H1 (cell line): ENCODE data around the gene EFCAB3. TPM values are rescaled to one million over a fixed set of nuclear protein-coding genes. Genes with fewer than 3 reads are reported as not detected.
"Not testable (repeated sequence)": the region's sequence is repeated elsewhere in the genome, so short reads cannot be mapped to it uniquely, and the experiment has no call there.

ENCODE experiments used
- CTCF ChIA-PET: fragments of 300-600 bp; sonication (Branson Sonifier 250); formaldehyde crosslinking; loops from one replicate; lab custom pipeline; 2021; ENCODE audit not compliant: partially characterized antibody; lab: Charles Lee
- POLR2A ChIA-PET: fragments of 300-600 bp; sonication (Branson Sonifier 250); formaldehyde crosslinking; loops from one replicate; lab custom pipeline; 2021; ENCODE audit warnings: inconsistent platforms; ENCODE audit not compliant: partially characterized antibody; lab: Charles Lee
- DNase-seq, 2 experiments: peaks; one replicate each; pipeline versions ENCODE4 v3.0.0 to v3.0.0-alpha.2; 2010 to 2022; ENCODE audit warnings: low spot score in 2 of 2, low read depth in 1 of 2, mixed read lengths in 1 of 2
- FAIRE-seq: peaks from 2 replicates; lab custom pipeline; 2011; peaks lifted over from hg19 to GRCh38; lab: Jason Lieb, UNC
- H2AFZ ChIP-seq: 2 replicates; pipeline ENCODE4 v1.8.1; 2012; ENCODE audit warnings: low read length, inconsistent platforms
- H2AK5ac ChIP-seq: 2 replicates; pipeline ENCODE4 v1.6.1; 2013; ENCODE audit warnings: low read depth, low read length
- H2BK120ac ChIP-seq: replicated peaks from 2 replicates; pipeline ENCODE3; 2013; ENCODE audit warnings: low read depth, low read length, inconsistent platforms
- H2BK12ac ChIP-seq: 2 replicates; pipeline ENCODE4 v1.6.1; 2013; ENCODE audit warnings: low read depth, low read length
- H2BK15ac ChIP-seq: 2 replicates; pipeline ENCODE4 v1.6.1; 2013; ENCODE audit warnings: low read length
- H2BK20ac ChIP-seq: 2 replicates; pipeline ENCODE4 v1.6.1; 2013; ENCODE audit warnings: low read length
- H2BK5ac ChIP-seq: 2 replicates; pipeline ENCODE4 v1.6.1; 2013; ENCODE audit warnings: low read depth, low read length
- H3K14ac ChIP-seq: 2 replicates; pipeline ENCODE4 v1.6.1; 2013; ENCODE audit warnings: inconsistent platforms; ENCODE audit not compliant: insufficient read length
- H3K18ac ChIP-seq: 2 replicates; pipeline ENCODE4 v1.6.1; 2013; ENCODE audit warnings: low read length; ENCODE audit errors: extremely low read depth
- H3K23ac ChIP-seq: 2 replicates; pipeline ENCODE4 v1.6.1; 2013; ENCODE audit warnings: inconsistent platforms; ENCODE audit not compliant: insufficient read length
- H3K23me2 ChIP-seq: 2 replicates; pipeline ENCODE4 v1.6.1; 2013; ENCODE audit warnings: low read depth, low read length
- H3K27ac ChIP-seq: 2 replicates; pipeline ENCODE4 v1.6.1; 2011; ENCODE audit warnings: low read depth, low read length, inconsistent platforms
- H3K27me3 ChIP-seq, 4 experiments: replicated peaks in 1 of 4; 1 replicate in 1 of 4; 2 replicates in 3 of 4; pipeline versions ENCODE4 v1.6.1 to v1.8.1; 2011 to 2013; ENCODE audit warnings: low read length in 3 of 4, mild to moderate bottlenecking in 3 of 4, inconsistent platforms in 2 of 4, mixed read lengths in 2 of 4, moderate library complexity in 1 of 4; ENCODE audit not compliant: control insufficient read depth in 3 of 4, insufficient read depth in 3 of 4; ENCODE audit errors: extremely low read depth in 1 of 4
- H3K36me3 ChIP-seq, 4 experiments: 2 replicates each; pipeline versions ENCODE4 v1.6.1 to v1.8.1; 2011 to 2013; ENCODE audit warnings: mild to moderate bottlenecking in 4 of 4, low read length in 3 of 4, moderate library complexity in 2 of 4, control low read depth in 1 of 4, inconsistent platforms in 1 of 4; ENCODE audit not compliant: insufficient read depth in 4 of 4, control insufficient read depth in 2 of 4
- H3K4ac ChIP-seq: replicated peaks from 2 replicates; pipeline ENCODE3; 2013; ENCODE audit warnings: low read length, low read depth, mixed read lengths, inconsistent platforms; ENCODE audit not compliant: insufficient read length
- H3K4me1 ChIP-seq, 4 experiments: replicated peaks in 1 of 4; 1 replicate in 1 of 4; 2 replicates in 3 of 4; pipeline versions ENCODE4 v1.6.1 to v1.8.1; 2011 to 2013; ENCODE audit warnings: low read length in 3 of 4, inconsistent platforms in 2 of 4, mixed read lengths in 1 of 4; ENCODE audit not compliant: insufficient read depth in 4 of 4, control insufficient read depth in 3 of 4
- H3K4me2 ChIP-seq, 2 experiments: 2 replicates each; pipeline versions ENCODE4 v1.6.1 to v1.8.1; 2011 to 2013; ENCODE audit warnings: low read depth in 2 of 2, low read length in 2 of 2, control low read depth in 1 of 2, inconsistent platforms in 1 of 2, mild to moderate bottlenecking in 1 of 2; ENCODE audit not compliant: insufficient read depth in 1 of 2
- H3K4me3 ChIP-seq, 4 experiments: fragments of 200-600, 300-600 bp in 1 of 4; sonication (generic), shearing (Covaris generic), sonication (Bioruptor Twin) in 1 of 4; 2 replicates each; pipeline versions ENCODE4 v1.5.1 to v1.8.1; 2011 to 2016; ENCODE audit warnings: low read length in 4 of 4, low read depth in 3 of 4, control low read depth in 2 of 4, inconsistent platforms in 2 of 4, mild to moderate bottlenecking in 2 of 4, mixed read lengths in 1 of 4, moderate library complexity in 1 of 4; ENCODE audit not compliant: insufficient read depth in 2 of 4; ENCODE audit errors: extremely low read depth in 1 of 4
- H3K56ac ChIP-seq: replicated peaks from 2 replicates; pipeline ENCODE3; 2013; ENCODE audit warnings: low read depth, mild to moderate bottlenecking, mixed read lengths, low read length, inconsistent platforms; ENCODE audit not compliant: insufficient read length
- H3K79me1 ChIP-seq: 2 replicates; pipeline ENCODE4 v1.6.1; 2013; ENCODE audit warnings: low read depth, low read length, control low read depth
- H3K79me2 ChIP-seq, 2 experiments: 2 replicates each; pipeline versions ENCODE4 v1.6.1 to v1.8.1; 2012 to 2013; ENCODE audit warnings: low read length in 2 of 2, mild to moderate bottlenecking in 2 of 2, inconsistent platforms in 1 of 2; ENCODE audit not compliant: insufficient read depth in 2 of 2, control insufficient read depth in 1 of 2
- H3K9ac ChIP-seq, 4 experiments: replicated peaks in 1 of 4; 1 replicate in 1 of 4; 2 replicates in 3 of 4; pipeline versions ENCODE4 v1.6.1 to v1.8.1; 2011 to 2013; ENCODE audit warnings: low read depth in 3 of 4, low read length in 3 of 4, control low read depth in 2 of 4, mild to moderate bottlenecking in 2 of 4, moderate library complexity in 2 of 4, inconsistent platforms in 1 of 4; ENCODE audit errors: extremely low read depth in 1 of 4
- H3K9me3 ChIP-seq, 2 experiments: 2 replicates each; pipeline versions ENCODE4 v1.6.1 to v1.8.1; 2012 to 2013; ENCODE audit warnings: mild to moderate bottlenecking in 2 of 2, moderate library complexity in 2 of 2, control low read depth in 1 of 2, inconsistent platforms in 1 of 2, low read depth in 1 of 2, low read length in 1 of 2, mixed read lengths in 1 of 2; ENCODE audit not compliant: insufficient read depth in 2 of 2
- H4K20me1 ChIP-seq, 2 experiments: replicated peaks in 1 of 2; 2 replicates each; pipeline versions ENCODE3 to v1.8.1; 2011 to 2013; ENCODE audit warnings: inconsistent platforms in 2 of 2, low read length in 2 of 2, mild to moderate bottlenecking in 1 of 2; ENCODE audit not compliant: insufficient read depth in 2 of 2, control insufficient read depth in 1 of 2
- H4K5ac ChIP-seq: 2 replicates; pipeline ENCODE4 v1.6.1; 2013; ENCODE audit warnings: low read length, low read depth, mixed read lengths, inconsistent platforms; ENCODE audit not compliant: insufficient read length
- H4K8ac ChIP-seq: 2 replicates; pipeline ENCODE4 v1.8.0; 2013; ENCODE audit warnings: mild to moderate bottlenecking, moderate library complexity, low read length, inconsistent platforms; ENCODE audit not compliant: insufficient read depth; ENCODE audit errors: extremely low read depth
- H4K91ac ChIP-seq: replicated peaks from 2 replicates; pipeline ENCODE3; 2013; ENCODE audit warnings: low read length, mixed read lengths, inconsistent platforms; ENCODE audit not compliant: insufficient read length
- WGBS, 2 experiments: shearing (Covaris generic) in 1 of 2; methylation state at CpG; one replicate each; pipeline versions ENCODE4 v1.1.6 to v1.1.7; 2013 to 2015; ENCODE audit warnings: low lambda C conversion rate in 2 of 2, mixed read lengths in 2 of 2, inconsistent platforms in 1 of 2, low coverage in 1 of 2, missing lambda C conversion rate in 1 of 2; ENCODE audit not compliant: insufficient replicate concordance in 2 of 2, insufficient coverage in 1 of 2, insufficient read length in 1 of 2; ENCODE audit errors: extremely low coverage in 1 of 2, missing lambda C conversion rate in 1 of 2; 5-methylcytosine and 5-hydroxymethylcytosine counted together
- polyA plus RNA-seq, 7 experiments: library from polyadenylated mRNA; depleted of rRNA in 3 of 7; stranded (reverse) in 5 of 7; unstranded in 2 of 7; fragments of >200 nt in 5 of 7; fragments of 200-250 nt in 2 of 7; gene quantifications; 1 replicate in 5 of 7; 2 replicates in 1 of 7; 4 replicates in 1 of 7; pipeline versions ENCODE4 v1.2.1 to v1.2.3, GENCODE V29; 2011 to 2013; ENCODE audit warnings: missing spikeins in 2 of 7, mixed read lengths in 2 of 7
- total RNA-seq: library from RNA; stranded (reverse); fragmentation: NEBNext Ultra II Directional; extraction: Animal tissue kit (Norgen Biotek cat#: 25700); gene quantifications from 2 replicates; pipeline ENCODE4 v1.2.1, GENCODE V29; 2021

Gene EFCAB3
- total and polyA plus RNA-seq, 2 of the 8 experiments (the other 6 are each of a cell fraction or from before 2014, with no cell fraction given), result not detected

- H3K56ac ChIP-seq, H2AFZ ChIP-seq, H4K20me1 ChIP-seq, H3K79me1 ChIP-seq, H3K4ac ChIP-seq, H3K4me2 ChIP-seq, H3K9ac ChIP-seq, H3K4me1 ChIP-seq, DNase-seq, H3K18ac ChIP-seq, H2BK15ac ChIP-seq, H3K27ac ChIP-seq, H3K23ac ChIP-seq, POLR2A ChIA-PET, H2BK5ac ChIP-seq, H3K23me2 ChIP-seq, H2AK5ac ChIP-seq, H3K4me3 ChIP-seq, H3K27me3 ChIP-seq, H4K8ac ChIP-seq, FAIRE-seq, H3K14ac ChIP-seq, H2BK12ac ChIP-seq, H3K79me2 ChIP-seq, H4K5ac ChIP-seq, H2BK120ac ChIP-seq, H3K9me3 ChIP-seq, H3K36me3 ChIP-seq, H2BK20ac ChIP-seq, H4K91ac ChIP-seq: not testable (repeated sequence)
- 91% methylated on average over 10 of the region's 10 CpGs; no CpG with 5 or more reads in 1 of the 2 experiments for WGBS, 2 experiments
- CTCF ChIA-PET, result interaction anchor here (0.6 kb wide), 1 partner anchor 978 kb away, joined by 3 read pairs; no protein-coding TSS in a partner anchor
Measured at GRCh38 chr17:62458483-62458882, 78.1 kb downstream of the EFCAB3 start.

GRCh38 chr17:62464422-62464821, 84.1 kb downstream of the EFCAB3 start:
- H3K4me3 ChIP-seq, H3K4me2 ChIP-seq, H3K27ac ChIP-seq, H3K4ac ChIP-seq, H4K8ac ChIP-seq, H2BK12ac ChIP-seq, H2AK5ac ChIP-seq, H3K9me3 ChIP-seq, DNase-seq, H3K23ac ChIP-seq, H4K20me1 ChIP-seq, H3K27me3 ChIP-seq, H3K79me2 ChIP-seq, H3K23me2 ChIP-seq, H2BK120ac ChIP-seq, H3K18ac ChIP-seq, H2BK15ac ChIP-seq, H3K79me1 ChIP-seq, H3K4me1 ChIP-seq, H3K56ac ChIP-seq, H2BK20ac ChIP-seq, POLR2A ChIA-PET, H2AFZ ChIP-seq, H2BK5ac ChIP-seq, H3K14ac ChIP-seq, H3K36me3 ChIP-seq, H4K5ac ChIP-seq, FAIRE-seq, H3K9ac ChIP-seq, H4K91ac ChIP-seq: not testable (repeated sequence)
- CTCF ChIA-PET, result interaction anchor here (1.0 kb wide), 1 partner anchor 8 kb away, joined by 3 read pairs; no protein-coding TSS in a partner anchor
- 97% methylated on average over 3 of the region's 3 CpGs; no CpG with 5 or more reads in 1 of the 2 experiments for WGBS, 2 experiments
